AG09309 (cell line): Measurements from ENCODE around the gene CST6.

ENCODE experiments used
- DNase-seq: peaks from one replicate; pipeline ENCODE4 v3.0.0-alpha.2; 2010; ENCODE audit warnings: low read depth
- H3K4me3 ChIP-seq: 2 replicates; pipeline ENCODE4 v1.5.1; 2011; ENCODE audit warnings: mild to moderate bottlenecking, low read depth, low read length, moderate library complexity; ENCODE audit not compliant: control insufficient read depth
- TF ChIP-seq, protein P1 (sequence below): IDR thresholded peaks from 2 replicates; pipeline ENCODE4 v1.5.1; 2011; ENCODE audit warnings: mild to moderate bottlenecking, low read depth, low read length, inconsistent platforms; ENCODE audit not compliant: insufficient read depth, control insufficient read depth; ENCODE audit errors: missing control alignments

Gene CST6

GRCh38 chr11:65972116-65972515, 39.7 kb upstream of the CST6 start:
- no peak overlapping the region for H3K4me3 ChIP-seq
- TF ChIP-seq, protein P1, sequence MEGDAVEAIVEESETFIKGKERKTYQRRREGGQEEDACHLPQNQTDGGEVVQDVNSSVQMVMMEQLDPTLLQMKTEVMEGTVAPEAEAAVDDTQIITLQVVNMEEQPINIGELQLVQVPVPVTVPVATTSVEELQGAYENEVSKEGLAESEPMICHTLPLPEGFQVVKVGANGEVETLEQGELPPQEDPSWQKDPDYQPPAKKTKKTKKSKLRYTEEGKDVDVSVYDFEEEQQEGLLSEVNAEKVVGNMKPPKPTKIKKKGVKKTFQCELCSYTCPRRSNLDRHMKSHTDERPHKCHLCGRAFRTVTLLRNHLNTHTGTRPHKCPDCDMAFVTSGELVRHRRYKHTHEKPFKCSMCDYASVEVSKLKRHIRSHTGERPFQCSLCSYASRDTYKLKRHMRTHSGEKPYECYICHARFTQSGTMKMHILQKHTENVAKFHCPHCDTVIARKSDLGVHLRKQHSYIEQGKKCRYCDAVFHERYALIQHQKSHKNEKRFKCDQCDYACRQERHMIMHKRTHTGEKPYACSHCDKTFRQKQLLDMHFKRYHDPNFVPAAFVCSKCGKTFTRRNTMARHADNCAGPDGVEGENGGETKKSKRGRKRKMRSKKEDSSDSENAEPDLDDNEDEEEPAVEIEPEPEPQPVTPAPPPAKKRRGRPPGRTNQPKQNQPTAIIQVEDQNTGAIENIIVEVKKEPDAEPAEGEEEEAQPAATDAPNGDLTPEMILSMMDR, result no peak
- DNase-seq, result no peak

GRCh38 chr11:65973439-65974110, 38.2 kb upstream of the CST6 start:
- DNase-seq, result no peak
- no peak overlapping the region for H3K4me3 ChIP-seq
- TF ChIP-seq, protein P1, result no peak

DNA sequence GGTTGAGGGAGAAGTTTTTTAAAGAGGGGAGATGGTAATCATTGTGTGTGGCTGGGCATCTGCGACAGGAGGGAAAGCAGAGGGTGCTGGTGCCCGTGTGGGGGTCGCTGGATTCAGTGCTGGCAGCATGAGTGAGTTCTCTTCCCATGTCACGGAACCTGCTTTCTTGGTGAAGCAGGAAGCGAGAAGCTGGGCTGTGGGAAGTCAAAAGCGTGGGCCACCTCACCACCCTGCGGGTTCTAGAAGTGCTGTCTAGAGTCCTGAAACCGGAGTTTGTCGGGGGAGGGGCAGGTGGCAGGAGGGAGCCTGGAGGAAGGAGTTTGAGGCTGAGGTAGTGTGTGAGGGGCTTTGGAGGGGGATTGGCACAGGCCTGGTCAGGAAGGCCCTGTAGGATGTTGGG, 36.0 kb upstream of the CST6 start:
- TF ChIP-seq, protein P1, result no peak
- no peak overlapping the region for H3K4me3 ChIP-seq
- DNase-seq, result no peak

- no peak overlapping the region for H3K4me3 ChIP-seq
- TF ChIP-seq, protein P1, result no peak
- no peak for DNase-seq
These were observed 35.3 kb upstream of the CST6 start for GRCh38 chr11:65976216-65977176.

- no peak for DNase-seq
- no peak overlapping the region for H3K4me3 ChIP-seq
- TF ChIP-seq, protein P1, result no peak
These were observed 34.0 kb upstream of the CST6 start for GRCh38 chr11:65977621-65978390.
